Measurements from ENCODE around the gene DNAH1. TPM values are rescaled to one million over a fixed set of nuclear protein-coding genes. Genes with fewer than 3 reads are reported as not detected.

The DNAH1 gene
- total RNA-seq, 1 experiment from 2014 or later: 2.4 TPM

- ChIA-PET CTCF (interaction anchor here (0.6 kb wide), 1 partner anchor 17 kb away, joined by 3 read pairs; no protein-coding TSS in a partner anchor), POLR2A (no interaction called here)
- Histone ChIP-seq H3K4me3 (ENCODE audit: low read depth in 2 of 2, low read length in 2 of 2) (no peak overlapping the region), H3K27me3 (ENCODE audit: control insufficient read depth, insufficient read depth, low read length) (no peaks in the 10 kb centered on the region), H3K9me3 (ENCODE audit: control insufficient read depth, insufficient read depth, low read depth, low read length) (no peaks in the 10 kb centered on the region), H3K27ac (ENCODE audit: low read length) (no peak overlapping the region), H3K36me3 (ENCODE audit: control insufficient read depth, insufficient read depth, low read length) (peaks cover 14% of the 10 kb centered on the region), H3K4me1 (ENCODE audit: control insufficient read depth, insufficient read depth, low read length) (peaks cover 3% of the 10 kb centered on the region; the same call in 1 of the 2 replicates)
- no peak for DNase-seq (ENCODE audit: low read depth, low spot score)
- intact Hi-C loops (cut with micrococcal nuclease; ENCODE audit: unreplicated experiment): no loop called here
- no peak for ATAC-seq
- no TSS peak for BruUV-seq (replicated peaks)
- in situ Hi-C loops (cut with HindIII; ENCODE audit: low pct_unique_long_range_greater_than_20kb, low sequenced_read_pairs): no loop called here
- TF ChIP-seq, protein P1, sequence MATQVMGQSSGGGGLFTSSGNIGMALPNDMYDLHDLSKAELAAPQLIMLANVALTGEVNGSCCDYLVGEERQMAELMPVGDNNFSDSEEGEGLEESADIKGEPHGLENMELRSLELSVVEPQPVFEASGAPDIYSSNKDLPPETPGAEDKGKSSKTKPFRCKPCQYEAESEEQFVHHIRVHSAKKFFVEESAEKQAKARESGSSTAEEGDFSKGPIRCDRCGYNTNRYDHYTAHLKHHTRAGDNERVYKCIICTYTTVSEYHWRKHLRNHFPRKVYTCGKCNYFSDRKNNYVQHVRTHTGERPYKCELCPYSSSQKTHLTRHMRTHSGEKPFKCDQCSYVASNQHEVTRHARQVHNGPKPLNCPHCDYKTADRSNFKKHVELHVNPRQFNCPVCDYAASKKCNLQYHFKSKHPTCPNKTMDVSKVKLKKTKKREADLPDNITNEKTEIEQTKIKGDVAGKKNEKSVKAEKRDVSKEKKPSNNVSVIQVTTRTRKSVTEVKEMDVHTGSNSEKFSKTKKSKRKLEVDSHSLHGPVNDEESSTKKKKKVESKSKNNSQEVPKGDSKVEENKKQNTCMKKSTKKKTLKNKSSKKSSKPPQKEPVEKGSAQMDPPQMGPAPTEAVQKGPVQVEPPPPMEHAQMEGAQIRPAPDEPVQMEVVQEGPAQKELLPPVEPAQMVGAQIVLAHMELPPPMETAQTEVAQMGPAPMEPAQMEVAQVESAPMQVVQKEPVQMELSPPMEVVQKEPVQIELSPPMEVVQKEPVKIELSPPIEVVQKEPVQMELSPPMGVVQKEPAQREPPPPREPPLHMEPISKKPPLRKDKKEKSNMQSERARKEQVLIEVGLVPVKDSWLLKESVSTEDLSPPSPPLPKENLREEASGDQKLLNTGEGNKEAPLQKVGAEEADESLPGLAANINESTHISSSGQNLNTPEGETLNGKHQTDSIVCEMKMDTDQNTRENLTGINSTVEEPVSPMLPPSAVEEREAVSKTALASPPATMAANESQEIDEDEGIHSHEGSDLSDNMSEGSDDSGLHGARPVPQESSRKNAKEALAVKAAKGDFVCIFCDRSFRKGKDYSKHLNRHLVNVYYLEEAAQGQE (IDR thresholded peaks at IDR 0.05; ENCODE audit: insufficient read depth in 1 of 2, low read depth in 2 of 2, low read length in 1 of 2): no peak
- no peak for TF ChIP-seq POLR2AphosphoS5 (IDR thresholded peaks at IDR 0.05; ENCODE audit: low read depth, low read length)
- TF ChIP-seq CTCF (IDR thresholded peaks at IDR 0.05): no peak
- no peak for TF ChIP-seq SIN3A (IDR thresholded peaks at IDR 0.05; ENCODE audit: borderline replicate concordance, insufficient read depth, low read depth, low read length)
- no peak for TF ChIP-seq TCF7L2 (IDR thresholded peaks at IDR 0.05; ENCODE audit: low read depth, low read length)
Measured at GRCh38 chr3:52405066-52405465, 88.9 kb downstream of the DNAH1 start.

DNA sequence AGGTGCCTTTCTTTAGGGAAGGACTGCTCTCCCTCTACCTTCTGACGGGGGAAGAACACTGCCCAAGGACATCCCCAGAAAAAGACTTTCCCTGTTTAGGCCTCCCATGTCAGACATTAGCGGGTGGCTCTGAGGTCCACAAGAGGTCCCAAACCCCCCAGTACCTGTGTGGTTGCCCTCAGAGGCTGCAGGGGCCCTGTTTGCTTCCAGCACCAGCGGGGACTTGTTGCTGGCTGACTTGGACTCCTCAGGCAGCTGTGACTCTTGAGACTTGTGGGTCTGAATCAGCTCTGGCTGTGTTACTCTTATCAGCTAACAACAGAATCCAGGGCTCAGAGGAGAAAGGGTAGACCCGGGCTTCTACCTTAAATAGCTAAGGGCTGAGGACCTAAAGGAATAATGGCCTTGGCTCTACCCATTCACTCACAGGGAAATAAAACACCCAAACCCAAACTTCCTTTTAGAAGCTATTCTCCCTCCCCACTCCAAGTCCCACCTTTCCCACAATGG lies 89.5 kb downstream of the DNAH1 start:
- H3K4me1 ChIP-seq (ENCODE audit: control insufficient read depth, insufficient read depth, low read length): peaks cover 3% of the 10 kb centered on the region; the same call in 1 of the 2 replicates
- H3K27me3 ChIP-seq (ENCODE audit: control insufficient read depth, insufficient read depth, low read length): no peaks in the 10 kb centered on the region
- intact Hi-C loops (cut with micrococcal nuclease; ENCODE audit: unreplicated experiment): no loop called here
- POLR2A ChIA-PET: no interaction called here
- no peak overlapping the region for H3K4me3 ChIP-seq (ENCODE audit: low read depth in 2 of 2, low read length in 2 of 2)
- no peak for ATAC-seq
- no peak for DNase-seq (ENCODE audit: low read depth, low spot score)
- in situ Hi-C loops (cut with HindIII; ENCODE audit: low pct_unique_long_range_greater_than_20kb, low sequenced_read_pairs): no loop called here
- no peak for TF ChIP-seq POLR2AphosphoS5 (IDR thresholded peaks at IDR 0.05; ENCODE audit: low read depth, low read length)
- TF ChIP-seq, protein P1 (IDR thresholded peaks at IDR 0.05; ENCODE audit: insufficient read depth in 1 of 2, low read depth in 2 of 2, low read length in 1 of 2): no peak
- TF ChIP-seq CTCF (IDR thresholded peaks at IDR 0.05): no peak
- no peak for TF ChIP-seq TCF7L2 (IDR thresholded peaks at IDR 0.05; ENCODE audit: low read depth, low read length)
- TF ChIP-seq SIN3A (IDR thresholded peaks at IDR 0.05; ENCODE audit: borderline replicate concordance, insufficient read depth, low read depth, low read length): no peak
- H3K9me3 ChIP-seq (ENCODE audit: control insufficient read depth, insufficient read depth, low read depth, low read length): no peaks in the 10 kb centered on the region
- H3K27ac ChIP-seq (ENCODE audit: low read length): no peak overlapping the region
- CTCF ChIA-PET: no interaction called here
- no TSS peak for BruUV-seq (replicated peaks)
- H3K36me3 ChIP-seq (ENCODE audit: control insufficient read depth, insufficient read depth, low read length): peaks cover 14% of the 10 kb centered on the region

Measured in Panc1 (cell line).